GM18519 (cell line): Measurements from ENCODE around the gene GIGYF2.
A peak's percentile ranks its signal among the peaks of the same experiment; 100 is the strongest.

Source experiments
- ATAC-seq: cut with Tn5 transposase; IDR thresholded peaks from one replicate; pipeline ENCODE4 v1.9.1; 2021; ENCODE audit warnings: mild to moderate bottlenecking, moderate library complexity; ENCODE audit not compliant: unreplicated experiment, low FRiP score

The GIGYF2 gene

GRCh38 chr2:232750135-232750671, 53.1 kb downstream of the GIGYF2 start:
- no peak for ATAC-seq

DNA sequence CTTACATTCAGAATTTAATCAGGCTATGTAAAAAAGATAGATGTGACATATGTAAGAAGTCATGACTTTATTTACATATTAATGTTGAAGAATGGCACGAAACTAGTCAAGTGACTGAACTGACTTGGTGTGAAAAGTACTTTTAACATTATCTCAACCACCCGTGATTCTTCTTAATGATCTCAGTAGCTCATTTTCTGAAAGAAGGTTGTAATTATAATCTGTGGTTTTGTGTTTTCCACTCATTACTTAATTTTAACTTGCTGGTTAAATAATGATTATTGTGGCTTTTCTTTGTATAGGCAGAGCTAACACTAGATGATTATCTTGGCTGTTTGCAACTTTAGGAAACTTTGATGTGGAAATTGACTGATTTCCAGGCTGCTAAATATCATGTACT, 60.8 kb downstream of the GIGYF2 start:
- no peak for ATAC-seq

DNA sequence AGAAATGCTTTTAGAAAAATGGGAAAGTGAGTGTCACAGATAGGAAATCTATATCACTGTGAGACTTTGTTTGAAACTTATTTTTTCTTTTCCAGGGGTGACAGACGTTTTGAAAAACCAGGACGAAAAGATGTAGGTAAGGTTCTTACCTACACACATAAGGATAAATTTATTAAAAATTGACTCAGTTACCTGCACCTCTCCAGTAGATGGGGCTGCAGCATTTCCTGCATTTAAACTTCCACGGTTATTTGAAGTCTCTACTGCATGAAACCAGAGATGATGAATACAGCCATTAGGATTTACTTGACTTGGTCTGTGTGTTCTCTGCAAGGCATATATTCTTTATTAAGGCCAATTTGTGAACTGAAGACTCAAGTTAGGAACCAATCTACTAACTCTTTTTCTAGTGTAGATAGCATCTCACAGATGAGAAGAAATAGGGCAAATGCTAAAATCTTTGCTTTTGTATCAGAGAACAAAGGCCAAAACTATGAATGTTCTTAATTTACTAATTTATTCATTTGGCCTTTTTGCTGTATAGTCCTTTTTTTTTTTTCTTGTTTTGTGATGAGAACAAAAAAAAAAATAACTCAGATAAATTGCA, 64.3 kb downstream of the GIGYF2 start:
- no peak for ATAC-seq

GRCh38 chr2:232767866-232768265, 70.7 kb downstream of the GIGYF2 start:
- ATAC-seq: no peak

GRCh38 chr2:232770207-232770606, 73.1 kb downstream of the GIGYF2 start:
- ATAC-seq: no peak

DNA sequence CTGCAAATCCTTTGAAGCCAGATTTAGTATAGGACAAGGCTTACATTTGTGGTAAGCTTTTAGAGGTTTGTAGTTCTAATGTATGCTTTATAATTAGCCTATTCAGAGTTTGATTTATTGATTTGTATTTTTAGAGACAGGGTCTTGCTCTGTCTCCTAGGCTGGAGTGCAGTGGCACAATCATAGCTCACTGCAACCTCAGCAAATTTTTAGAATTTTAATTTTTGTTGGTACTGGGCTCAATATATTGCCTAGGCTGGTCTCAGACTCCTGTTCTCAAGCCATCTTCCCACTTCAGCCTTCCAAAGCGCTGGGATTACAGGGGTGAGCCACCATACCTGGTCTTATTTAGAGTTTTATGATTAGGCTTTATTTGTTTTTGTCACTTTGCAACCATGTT, 74.7 kb downstream of the GIGYF2 start:
- no peak for ATAC-seq

GRCh38 chr2:232772531-232772930, 75.4 kb downstream of the GIGYF2 start:
- ATAC-seq: no peak

- ATAC-seq: no peak
These were observed 76.7 kb downstream of the GIGYF2 start for GRCh38 chr2:232773815-232774214.

DNA sequence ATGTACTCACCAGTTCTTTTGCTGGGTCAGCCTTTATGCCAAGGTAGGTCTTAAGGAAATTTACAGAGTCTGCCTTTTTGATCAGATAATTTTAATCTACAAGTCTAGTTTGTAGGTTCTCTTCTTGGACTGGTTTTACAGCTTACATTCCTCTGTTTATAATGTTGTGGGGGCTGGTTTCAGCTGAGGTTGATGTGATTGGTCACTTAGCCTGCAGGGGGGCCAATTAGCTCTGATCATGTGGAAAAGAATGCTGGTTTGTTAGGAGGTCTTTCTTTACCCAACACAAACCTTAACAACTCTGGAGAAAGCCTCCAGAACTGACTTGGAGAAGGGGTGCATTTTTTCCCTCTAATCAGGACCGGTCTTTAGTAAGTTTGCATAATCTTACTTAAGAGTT, 79.3 kb downstream of the GIGYF2 start, which contains the start of gene KCNJ13:
Gene KCNJ13, minus strand, starts transcription at position 131 of the 400 bp plus-strand sequence. CDS start 5,203 bp downstream, outside the sequence.
- ATAC-seq: no peak

DNA sequence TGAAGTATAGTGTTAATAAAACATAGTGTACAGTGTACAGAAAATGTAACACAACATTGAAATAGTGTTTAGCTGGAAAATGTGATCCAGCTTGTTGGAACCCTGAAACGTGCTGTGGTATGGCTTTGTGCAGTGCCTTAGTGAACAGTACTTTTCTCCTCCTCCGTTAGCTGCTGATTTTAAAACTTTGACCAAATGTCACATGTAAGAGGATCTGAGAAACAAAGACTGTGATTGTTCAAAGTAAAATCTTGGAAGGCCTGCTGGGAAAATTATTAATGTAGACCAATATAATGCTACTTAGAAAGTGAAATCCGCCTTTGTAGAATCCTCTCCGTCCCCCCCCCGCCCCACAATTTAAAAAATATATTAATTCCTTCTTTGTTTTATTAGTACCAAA, 80.1 kb downstream of the GIGYF2 start:
- no peak for ATAC-seq

DNA sequence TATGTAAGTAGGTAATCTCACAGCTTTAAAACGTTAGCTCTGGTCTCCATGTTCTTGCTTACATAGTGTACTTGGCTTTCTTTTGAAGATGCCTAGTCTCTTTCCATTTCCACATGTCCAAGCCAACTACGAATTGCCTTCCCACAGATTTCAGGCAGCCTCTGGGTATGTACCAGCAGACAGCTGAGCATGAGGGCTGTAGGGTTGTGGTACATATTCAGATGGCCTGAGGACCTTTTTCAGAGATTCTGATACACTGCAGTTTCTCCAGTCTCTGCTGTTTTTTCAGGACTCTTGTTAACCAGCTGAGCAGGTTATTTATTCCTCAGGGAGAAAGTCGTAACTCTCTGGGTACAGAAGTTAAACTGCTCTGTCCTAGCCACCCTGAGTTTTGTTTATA, 82.3 kb downstream of the GIGYF2 start:
- ATAC-seq: no peak

- no peak for ATAC-seq
These were observed 82.8 kb downstream of the GIGYF2 start for GRCh38 chr2:232779934-232780333.

- peak; percentile 79 for ATAC-seq
These were observed 84.6 kb downstream of the GIGYF2 start for GRCh38 chr2:232781765-232782164.

- ATAC-seq: no peak
These were observed 86.1 kb downstream of the GIGYF2 start for GRCh38 chr2:232783278-232783677.

DNA sequence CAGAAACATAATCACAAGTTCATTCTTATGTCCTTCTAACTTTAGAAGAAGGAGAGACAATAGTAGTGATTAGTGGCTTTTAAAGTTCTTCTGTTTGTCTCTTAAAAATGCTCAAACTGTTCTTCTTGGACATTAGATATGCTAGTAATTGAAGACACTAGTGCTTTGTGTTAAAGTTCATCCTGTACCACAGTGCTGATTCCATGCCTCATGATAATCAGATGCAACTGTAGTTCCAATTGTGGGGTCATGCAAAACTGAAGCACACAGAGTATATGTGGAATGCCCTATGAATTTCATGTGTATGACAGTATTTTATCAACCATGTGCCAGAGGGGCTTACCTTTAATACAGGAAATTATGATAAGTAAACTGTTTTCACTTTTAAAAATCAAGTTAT, 90.7 kb downstream of the GIGYF2 start:
- ATAC-seq: no peak

GRCh38 chr2:232789082-232789481, 92.0 kb downstream of the GIGYF2 start:
- ATAC-seq: no peak

DNA sequence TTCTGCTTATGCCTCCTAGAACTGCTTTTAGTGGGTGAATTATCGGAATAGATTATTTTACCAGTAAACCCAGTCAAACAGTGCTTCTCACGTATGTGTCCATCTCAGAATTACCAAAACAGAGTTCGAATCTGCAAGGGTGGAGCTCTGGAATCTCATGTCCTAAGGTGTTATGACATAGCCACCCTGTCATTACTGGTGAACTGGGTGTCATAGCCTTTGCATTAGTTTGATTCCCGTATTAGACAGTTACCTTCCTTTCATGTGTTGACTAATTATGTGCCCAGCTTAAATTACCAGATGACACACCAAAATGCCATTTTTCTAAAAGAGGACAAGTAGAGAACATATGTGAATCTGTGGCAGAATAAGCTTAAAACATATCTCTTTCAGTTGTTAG, 94.4 kb downstream of the GIGYF2 start:
- ATAC-seq: no peak

- ATAC-seq: no peak
These were observed 96.1 kb downstream of the GIGYF2 start for GRCh38 chr2:232793271-232793670.

GRCh38 chr2:232794981-232795380, 97.8 kb downstream of the GIGYF2 start:
- no peak for ATAC-seq

DNA sequence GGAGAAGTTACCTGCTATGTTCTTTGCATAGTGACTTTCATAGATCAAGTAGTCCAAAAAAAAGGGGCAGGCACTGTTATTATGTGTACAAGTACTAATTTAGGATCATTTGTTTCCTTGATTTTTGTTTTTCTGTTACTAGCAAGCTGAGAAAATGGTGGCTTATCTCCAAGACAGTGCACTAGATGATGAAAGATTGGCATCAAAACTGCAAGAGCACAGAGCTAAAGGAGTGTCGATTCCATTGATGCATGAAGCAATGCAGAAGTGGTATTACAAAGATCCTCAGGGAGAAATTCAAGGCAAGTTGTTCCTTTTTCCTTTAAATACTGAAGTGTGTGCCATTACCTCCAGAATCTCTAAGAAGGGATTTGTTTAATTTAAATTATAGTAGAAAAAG, 98.8 kb downstream of the GIGYF2 start:
- ATAC-seq: no peak

- no peak for ATAC-seq
These were observed 101.1 kb downstream of the GIGYF2 start for GRCh38 chr2:232798187-232798586.

- no peak for ATAC-seq
These were observed 103.0 kb downstream of the GIGYF2 start for GRCh38 chr2:232800166-232800565.

DNA sequence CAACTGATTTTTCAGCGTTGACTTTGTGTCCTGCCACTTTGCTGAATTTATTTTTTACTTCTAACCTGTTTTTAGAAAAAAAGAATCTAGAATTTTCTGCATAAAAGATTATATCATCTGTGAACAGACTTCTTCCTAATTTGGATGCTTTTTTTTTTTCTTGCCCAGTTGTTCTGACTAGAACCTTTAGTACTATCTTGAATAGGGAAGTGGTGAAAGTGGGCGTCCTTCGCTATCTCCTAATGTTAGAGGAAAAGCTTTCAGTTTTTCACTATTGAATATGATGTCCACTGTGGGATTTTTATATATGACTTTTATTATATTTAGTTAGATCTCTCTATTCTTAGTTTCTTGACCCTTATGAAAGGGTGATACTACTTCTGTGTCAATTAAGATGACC, 105.0 kb downstream of the GIGYF2 start:
- ATAC-seq: no peak
